Activated CD4-positive, alpha-beta T cell treated with anti-CD3 and anti-CD28 coated beads, Interleukin-2, Interleukin-6, amounts not matched to agents 100 ng/mL and 50 ng/mL, durations not matched to agents 16 hours and 8 hours (primary cell): ENCODE results near the gene DRAP1.
"Not testable (repeated sequence)": the region's sequence is repeated elsewhere in the genome, so short reads cannot be mapped to it uniquely, and the experiment has no call there.

Experiments used
- DNase-seq: peaks from one replicate; pipeline ENCODE4 v3.0.0-alpha.2; 2020

Gene DRAP1

DNA sequence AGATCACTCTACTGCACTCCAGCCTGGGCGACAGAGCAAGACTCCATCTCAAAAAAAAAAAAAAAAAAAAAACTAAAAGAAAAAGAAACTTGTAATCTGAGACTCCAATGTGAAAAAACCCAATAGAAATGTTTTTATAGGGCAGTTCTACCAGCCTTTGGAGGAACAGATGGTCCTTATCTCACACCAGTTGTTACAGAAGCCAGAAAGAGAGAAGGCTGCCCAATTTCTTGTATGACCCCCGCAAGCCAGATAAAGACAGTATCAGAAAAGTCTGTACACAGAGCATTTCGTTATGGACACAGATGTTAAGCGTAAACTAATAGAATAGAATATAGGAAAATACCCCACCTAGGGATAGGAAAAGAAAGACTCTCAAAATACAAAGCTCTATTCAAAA lies 14.8 kb downstream of the DRAP1 start:
- DNase-seq = no peak

DNA sequence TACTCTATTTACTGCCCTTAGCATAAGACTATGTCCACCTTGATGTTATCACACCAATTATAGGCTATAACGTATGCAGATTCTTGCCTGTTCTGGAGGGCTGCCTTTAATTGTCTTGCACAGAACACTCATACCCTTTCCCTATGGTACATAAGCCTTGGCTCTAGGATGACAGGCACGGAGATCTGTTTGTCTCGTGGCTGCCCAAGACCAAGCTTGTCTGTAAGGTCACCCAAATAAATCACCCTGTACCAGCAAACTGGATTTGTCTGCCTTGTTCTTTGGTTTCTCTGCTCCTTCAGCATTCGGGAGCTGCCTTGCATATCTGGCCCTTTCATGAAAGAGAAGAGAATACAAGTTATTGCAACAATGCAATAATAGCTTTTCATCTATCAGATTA lies 18.5 kb downstream of the DRAP1 start:
- DNase-seq = no peak

DNA sequence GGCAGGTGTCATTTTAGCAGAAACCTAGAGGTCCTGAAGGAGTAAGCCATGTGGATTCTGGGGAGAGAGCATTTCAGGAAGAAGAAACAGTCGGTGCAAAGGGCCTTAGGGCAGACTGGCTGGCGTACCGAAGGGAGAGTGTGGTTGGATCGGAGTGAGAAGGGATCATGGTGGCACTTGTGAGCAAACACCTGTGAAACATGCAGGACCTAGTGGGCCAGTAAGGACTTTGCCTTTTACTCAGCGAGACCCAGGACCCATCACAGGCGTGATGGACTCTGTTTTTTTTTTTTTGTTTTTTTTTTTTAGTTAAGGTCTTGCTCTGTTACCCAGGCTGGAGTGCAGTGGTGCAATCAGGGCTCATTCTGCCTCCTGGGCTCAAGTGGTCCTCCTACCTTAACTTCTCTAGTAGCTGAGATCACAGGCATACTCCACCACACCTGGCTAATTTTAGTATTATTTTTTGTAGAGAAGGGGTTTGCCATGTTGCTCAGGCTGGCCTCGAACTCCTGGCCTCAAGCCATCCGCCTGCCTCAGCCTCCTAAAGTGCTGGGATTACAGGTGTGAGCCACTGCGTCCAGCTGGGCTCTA lies 22.6 kb downstream of the DRAP1 start:
- no peak for DNase-seq

DNA sequence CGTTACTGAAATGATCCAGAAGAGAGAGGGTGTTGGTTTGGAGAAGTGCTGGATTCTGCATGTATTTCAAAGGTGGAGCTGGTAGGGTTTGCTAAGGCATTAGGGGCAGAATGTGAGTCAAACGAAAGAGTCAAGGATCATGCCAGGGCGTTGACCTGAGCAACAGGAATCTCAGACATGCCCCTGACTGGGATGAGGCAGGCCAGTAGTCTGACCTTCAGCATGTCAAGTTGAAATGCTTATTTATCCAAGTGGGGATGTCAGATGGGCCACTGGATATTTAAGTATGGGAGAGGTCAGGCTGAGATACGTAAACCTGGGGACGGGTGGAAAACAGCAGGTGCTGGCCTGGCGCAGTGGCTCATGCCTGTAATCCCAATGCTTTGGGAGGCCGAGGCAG lies 23.3 kb downstream of the DRAP1 start:
- DNase-seq = no peak

DNA sequence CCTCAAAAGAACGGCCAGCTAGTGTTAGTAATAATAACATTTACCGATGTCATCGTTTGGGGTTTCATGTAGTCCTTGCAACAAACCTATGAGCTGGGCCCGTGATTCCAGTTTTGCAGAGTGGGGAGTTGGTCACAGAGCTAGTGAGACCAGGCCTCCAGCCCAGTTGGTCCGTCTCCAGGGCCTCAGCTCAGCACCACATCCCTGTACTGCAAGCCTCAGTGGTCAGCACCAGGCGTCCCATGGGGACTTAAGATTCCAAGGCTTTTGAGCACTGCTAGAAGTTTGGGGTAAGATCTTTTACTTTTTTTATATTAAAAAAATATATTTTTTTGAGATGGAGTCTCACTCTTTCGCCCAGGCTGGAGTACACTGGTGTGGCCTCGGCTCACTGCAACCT lies 25.0 kb downstream of the DRAP1 start:
- DNase-seq = no peak

DNA sequence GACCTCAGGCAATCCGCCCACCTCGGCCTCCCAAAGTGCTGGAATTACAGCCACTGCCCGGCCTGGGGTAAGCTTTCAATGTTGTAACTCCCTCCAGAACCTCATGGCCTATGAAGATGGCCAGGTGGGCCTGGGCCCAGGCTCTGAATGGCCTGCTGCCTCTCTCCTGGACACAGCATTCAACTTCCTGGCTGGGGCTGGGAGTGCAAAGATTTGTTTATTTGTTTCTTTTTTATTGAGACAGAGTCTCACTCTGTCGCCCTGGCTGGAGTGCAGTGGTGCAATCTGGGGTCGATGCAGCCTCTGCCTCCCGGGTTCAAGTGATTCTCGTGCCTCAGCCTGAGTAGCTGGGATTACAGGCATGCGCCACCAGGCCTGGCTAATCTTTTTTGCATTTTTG lies 25.5 kb downstream of the DRAP1 start:
- no peak for DNase-seq

DNA sequence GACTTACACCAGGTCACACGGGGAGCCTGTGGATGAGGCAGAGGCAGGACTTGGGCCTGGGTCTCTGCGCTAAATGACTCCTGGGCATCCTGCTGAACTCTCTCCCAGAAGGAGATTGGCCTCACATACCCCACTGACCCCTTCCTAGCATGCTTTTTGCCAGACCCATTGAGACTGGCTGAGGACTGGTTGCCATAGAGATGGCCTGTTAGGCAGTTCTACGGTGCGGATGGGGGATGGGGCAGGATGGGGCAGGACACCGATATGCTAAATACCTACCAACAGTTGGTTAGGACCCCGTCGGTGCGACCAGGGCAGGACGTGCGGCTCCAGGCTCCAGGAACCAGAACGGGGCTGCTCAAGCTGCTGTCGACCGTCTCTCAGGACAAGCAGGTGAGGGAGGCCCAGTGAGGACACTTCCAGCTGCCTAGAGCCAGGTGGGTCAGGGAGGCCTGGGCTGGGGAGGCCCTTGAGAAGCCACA lies 26.2 kb downstream of the DRAP1 start, which contains the start of gene TSGA10IP:
TSGA10IP (plus strand) TSS at position 51 of the 482 bp plus-strand sequence; CDS start at position 247, 196 bp downstream.
- no peak for DNase-seq

DNA sequence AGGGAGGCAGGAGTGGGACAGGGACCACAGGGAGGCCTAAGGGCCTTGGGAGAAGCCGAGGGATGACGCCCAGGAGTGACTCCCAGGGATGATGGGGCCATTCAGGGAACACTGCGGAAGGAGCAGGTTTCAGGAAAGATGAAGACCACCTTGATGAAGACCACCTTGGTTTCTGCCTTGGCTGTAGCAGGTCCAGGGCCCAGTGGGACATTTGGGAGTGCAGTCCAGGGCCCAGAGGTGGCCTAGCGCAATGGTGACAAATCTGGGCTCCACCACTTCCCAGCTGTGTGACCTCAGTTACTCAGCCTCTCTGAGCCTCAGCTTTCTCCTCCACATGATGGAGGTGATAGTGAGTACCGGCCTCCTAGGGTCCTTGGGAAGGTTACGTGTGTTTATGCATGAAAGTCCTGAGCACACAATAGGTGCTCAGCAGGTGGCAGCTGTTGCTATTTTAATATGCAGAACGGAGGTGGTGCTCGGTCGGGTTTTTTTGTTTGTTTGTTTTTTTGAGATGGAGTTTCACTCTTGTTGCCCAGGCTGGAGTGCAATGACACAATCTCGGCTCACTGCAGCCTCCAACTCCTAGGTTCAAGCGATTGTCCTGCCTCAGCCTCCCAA lies 26.8 kb downstream of the DRAP1 start:
- no peak for DNase-seq

DNA sequence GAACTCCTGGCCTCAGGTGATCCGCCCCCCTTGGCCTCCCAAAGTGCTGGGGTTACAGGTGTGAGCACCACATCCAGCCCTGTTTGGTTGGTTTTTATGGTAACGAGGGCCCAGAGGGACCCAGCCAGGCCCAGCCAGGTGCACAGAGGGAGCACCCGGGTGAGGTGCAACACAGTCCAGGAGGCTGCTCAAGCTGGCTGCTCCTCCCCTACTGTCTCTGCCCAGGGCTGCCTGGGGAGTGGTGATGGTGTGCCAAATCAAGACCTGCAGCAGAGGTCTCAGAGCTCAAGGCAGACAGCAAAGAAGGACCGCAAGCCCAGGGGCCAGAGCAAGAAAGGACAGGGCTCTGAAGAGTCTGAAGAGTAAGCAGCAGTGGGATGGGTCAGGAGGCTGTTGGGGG lies 27.4 kb downstream of the DRAP1 start:
- no peak for DNase-seq

DNA sequence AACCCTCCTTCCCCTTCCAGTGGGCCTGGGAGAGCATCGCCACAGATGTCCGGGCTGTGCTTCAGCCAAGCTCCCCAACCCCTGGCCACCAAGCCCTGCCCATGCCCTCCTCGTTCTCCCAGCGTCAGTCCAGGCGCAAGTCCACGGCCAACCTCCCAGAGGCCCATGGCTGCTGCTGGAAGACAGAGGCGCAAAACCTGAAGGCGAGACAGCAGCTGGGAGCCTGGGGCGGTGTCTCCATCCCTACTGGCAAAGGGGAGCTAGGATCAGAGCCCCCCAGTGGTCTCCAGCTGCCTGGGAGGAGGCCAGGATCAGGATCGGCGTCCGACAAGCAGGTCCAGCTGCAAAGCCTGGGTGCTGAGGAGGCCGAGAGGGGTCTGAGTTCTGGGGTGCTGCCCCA lies 27.9 kb downstream of the DRAP1 start:
- no peak for DNase-seq

DNA sequence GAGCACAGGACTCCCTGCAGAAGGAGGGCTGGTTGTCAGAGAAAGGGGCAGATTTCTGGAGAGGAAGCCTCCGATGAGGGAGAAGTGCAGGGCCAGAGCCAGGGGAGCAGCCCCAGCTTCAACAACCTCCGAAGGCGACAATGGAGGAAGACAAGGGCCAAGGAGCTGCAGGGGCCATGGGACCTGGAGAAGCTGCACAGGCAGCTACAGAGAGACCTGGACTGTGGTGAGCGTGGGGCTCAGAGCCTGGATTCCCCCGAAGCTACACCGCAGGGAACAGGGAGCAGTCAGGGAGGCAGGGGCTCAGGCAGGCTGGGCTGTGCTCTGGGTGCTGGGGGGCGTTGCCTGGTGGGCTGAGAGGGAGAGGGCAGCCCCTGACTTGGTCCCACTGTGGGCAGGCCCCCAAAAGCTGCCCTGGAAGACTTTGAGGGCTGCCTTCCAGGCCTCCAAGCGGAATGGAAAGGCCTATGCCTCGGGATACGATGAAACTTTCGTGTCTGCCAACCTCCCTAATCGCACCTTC lies 28.4 kb downstream of the DRAP1 start:
- DNase-seq = no peak

DNA sequence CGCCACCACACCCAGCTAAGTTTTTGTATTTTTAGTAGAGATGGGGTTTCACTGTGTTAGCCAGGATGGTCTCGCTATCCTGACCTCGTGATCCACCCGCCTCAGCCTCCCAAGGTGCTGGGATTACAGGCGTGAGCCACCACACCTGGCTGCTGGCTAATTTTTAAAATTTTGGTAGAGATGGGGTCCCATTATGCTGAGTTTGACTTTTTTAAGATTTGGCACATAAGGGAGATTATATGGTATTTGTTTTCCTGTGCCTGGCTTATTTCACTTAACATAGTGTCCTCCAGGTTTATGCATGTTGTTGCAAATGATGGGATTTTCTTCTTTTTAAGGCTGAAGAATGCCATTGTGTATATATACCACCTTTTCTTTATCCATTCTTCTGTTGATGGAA lies 31.5 kb downstream of the DRAP1 start:
- DNase-seq = not testable (repeated sequence)

DNA sequence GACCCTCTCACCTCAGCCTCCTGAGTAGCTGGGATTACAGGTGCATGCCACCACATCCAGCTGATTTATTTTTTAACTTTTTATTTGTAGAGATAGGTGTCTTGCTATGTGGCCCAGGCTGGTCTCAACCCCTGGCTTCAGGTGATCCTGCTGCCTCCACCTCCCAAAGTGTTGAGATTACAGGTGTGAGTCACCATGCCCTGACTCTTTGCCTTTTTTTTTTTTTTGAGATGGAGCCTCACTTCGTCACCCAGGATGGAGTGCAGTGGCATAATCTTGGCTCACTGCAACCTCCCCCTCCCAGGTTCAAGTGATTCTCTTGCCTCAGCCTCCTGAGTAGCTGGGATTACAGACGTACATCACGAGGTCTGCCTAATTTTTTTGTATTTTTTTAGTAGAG lies 32.4 kb downstream of the DRAP1 start:
- not testable (repeated sequence) for DNase-seq

DNA sequence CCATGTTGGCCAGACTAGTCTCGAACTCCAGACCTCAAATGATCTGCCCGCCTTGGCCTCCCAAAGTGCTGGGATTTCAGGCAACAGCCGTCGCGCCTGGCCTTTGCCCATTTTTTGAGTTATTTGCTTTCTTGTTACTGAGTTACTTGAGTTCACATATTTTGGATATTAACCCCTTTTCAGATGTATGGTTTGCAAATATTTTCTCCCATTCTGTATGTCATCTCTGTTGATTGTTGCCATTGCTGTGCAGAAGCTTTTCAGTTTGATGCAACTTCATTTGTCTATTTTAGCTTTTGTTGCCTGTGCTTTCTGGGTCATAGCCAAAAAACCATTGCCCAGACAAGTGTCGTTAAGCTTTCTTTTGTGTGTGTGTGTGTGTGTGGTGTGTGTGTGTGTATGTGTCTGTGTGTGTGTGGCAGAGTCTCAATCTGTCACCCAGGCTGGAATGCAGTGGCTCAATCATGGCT lies 32.9 kb downstream of the DRAP1 start:
- no peak for DNase-seq

DNA sequence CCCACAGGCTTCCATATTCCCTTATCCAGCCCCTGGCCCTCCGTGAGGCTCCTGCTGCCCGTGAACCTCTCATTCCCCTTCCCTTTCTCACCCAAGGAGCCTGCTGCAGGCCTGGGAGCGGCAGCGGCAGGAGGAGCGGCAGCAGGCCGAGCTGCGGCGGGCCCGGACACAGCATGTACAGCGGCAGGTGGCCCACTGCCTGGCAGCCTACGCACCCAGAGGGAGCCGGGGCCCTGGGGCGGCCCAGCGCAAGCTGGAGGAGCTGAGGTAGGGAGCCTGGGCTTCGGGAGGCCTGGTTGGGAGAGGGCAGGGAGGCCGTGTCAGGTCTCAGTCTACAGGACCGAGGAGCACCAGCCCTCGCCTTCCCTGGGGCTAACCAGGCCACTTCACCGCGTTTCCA lies 34.2 kb downstream of the DRAP1 start:
- no peak for DNase-seq

DNA sequence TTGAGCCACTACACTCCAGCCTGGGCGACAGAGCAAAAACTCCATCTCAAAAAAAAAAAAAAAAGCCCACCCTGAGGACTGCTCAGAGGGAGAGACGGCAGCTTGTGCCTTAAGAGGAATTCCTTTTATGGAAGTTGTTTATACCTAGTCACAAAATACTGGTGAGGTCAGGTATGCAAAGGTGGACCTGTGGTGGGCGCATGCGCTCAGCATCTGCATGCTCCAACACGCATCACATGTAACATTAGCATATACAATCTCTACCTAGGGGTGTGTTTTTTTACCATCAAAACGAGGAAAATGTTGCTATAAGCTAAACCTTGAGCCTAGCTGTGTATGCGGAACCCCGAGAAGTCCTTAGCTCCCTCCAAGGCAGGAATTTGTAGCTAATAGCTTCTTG lies 35.5 kb downstream of the DRAP1 start:
- no peak for DNase-seq

DNA sequence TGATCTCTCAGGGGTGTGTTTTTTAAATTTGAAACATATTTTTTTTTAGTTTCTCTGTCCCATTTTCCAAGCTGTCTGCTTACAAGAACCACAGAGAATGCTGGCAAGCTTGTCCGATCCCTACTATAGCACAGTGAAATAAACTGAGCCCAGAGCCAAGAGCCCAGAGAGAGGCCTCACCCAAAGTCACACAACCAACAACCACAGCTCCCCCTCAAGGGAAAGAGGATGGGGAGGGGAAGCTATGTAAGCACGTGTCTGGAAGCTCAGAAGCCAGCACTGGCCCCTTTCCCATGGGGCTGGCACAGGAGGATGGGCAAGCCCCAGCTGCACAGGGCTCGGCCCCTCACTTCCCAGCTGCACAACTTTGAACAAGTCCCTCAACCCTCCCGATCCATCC lies 39.1 kb downstream of the DRAP1 start:
- no peak for DNase-seq

DNA sequence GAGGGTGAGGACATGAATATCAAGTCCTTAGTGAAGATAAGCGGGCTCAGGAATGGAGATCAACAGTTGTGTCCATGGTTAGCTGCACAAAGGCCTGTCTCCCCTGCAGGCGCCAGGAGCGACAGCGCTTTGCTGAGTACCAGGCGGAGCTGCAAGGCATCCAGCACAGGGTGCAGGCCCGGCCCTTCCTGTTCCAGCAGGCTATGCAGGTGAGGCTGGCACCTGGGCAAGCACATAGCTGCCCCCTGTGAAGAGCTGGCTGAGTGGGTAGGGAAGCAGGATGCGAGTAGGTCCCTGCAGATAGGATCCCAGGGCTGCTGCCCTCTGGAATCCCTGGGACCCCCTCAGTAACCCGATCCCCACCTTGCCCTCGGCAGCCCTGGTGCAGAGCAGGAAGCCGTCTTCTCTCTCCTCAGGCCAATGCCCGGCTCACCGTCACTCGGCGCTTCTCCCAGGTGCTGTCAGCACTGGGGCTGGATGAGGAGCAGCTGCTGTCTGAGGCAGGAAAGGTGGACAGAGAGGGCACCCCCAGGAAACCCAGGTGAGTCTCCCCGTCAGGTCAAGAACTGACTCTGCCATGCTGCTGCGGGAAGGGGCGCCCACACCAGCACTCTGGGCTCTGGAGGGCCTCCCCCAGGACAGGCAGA lies 39.7 kb downstream of the DRAP1 start:
- no peak for DNase-seq

DNA sequence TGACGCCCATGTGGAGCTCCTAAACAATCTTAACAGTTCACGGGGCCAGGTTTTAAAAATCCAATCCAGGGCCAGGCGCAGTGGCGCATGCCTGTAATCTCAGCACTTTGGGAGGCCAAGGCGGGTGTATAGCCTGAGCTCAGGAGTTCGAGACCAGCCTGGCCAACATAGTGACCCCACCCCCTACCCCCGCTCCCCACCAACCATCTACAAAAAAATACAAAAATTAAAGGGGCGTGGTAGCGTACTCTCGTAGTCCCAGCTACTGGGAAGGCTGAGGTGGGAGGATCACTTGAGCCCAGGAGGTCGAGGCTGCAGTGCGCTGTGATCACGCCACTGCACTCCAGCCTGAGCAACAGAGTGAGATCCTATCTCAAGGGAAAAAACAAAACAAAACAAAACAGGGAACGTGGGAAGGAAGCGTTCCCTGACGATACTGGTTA lies 41.6 kb downstream of the DRAP1 start:
- DNase-seq = no peak

DNA sequence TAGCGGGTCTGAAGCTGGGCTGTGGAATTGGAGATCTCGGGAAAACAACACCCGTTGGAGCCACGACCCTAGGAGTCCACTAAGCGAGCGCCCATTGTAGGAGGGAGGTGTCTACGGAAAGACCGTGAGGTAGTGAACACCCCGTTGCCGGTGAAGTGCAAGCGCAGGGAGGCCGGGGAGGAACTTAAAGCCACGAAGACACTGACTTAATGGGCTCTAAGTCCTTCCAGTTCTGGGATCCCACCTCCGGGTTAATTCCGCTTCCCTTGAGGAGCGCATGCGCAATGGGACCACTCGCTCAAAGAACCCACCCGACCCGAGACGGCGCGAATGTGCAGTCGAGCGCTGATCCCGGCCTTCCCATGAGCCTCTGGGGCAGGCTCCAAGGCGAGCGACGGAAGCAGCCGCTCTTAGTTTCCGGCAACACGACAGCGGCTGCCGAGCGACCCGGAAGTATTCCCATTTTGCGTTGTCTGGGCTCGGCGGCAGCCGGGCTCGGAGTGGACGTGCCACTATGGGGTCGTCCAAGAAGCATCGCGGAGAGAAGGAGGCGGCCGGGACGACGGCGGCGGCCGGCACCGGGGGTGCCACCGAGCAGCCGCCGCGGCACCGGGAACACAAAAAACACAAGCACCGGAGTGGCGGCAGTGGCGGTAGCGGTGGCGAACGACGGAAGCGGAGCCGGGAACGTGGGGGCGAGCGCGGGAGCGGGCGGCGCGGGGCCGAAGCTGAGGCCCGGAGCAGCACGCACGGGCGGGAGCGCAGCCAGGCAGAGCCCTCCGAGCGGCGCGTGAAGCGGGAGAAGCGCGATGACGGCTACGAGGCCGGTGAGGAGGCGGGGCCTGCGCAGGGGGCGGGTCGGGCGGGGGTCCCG lies 42.3 kb downstream of the DRAP1 start, which contains the start of gene SART1:
SART1 (plus strand) TSS at position 468 of the 874 bp plus-strand sequence; CDS start at position 515, 47 bp downstream.
- peak; percentile 98 for DNase-seq

DNA sequence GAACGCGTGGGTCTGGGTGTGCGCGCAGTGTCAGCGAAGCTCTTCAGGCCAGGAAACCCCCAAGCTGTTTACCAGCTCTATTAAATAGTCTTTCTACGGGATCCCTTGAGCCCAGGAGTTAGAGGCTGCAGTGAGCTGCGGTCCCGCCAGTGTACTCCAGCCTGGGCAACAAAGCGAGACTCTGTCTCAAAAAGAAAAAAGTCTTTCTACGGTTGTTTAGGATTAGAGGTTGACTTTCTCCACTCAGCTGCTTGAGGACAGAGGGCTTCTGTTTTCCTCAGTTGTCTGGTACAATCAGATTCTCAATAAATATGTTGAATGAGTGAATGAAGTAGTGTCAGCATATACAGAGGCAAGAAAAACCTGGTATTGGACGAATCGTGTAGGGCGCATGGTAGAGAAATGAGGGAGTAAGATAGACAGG lies 42.9 kb downstream of the DRAP1 start:
- DNase-seq = no peak

DNA sequence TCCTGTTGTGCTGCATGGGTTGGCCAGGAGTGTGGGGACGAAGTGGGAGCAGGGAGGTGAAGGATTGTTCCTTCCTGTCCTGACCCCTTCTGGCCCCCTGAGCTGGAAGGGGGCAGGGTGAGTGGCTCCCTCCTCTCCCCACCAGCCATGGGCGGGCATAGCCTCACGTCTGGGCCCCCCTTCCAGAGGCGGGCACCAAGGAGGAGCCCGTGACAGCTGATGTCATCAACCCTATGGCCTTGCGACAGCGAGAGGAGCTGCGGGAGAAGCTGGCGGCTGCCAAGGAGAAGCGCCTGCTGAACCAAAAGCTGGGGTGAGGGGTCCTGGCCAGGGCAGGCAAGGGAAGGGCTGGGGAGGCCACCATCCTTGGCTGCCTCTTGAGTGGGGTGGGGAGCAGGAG lies 45.7 kb downstream of the DRAP1 start:
- no peak for DNase-seq
